NCI-H774 (cell line): ENCODE results near the gene MAP3K4.

Experiments used
- DNase-seq: peaks from one replicate; lab custom pipeline; 2025; lab: John Stamatoyannopoulos, UW

The MAP3K4 gene

GRCh38 chr6:161143663-161144430 is 152.3 kb downstream of the MAP3K4 start:
- no peak for DNase-seq

- no peak for DNase-seq
These were observed 158.6 kb downstream of the MAP3K4 start for GRCh38 chr6:161150136-161150535.

GRCh38 chr6:161150566-161150965 is 159.0 kb downstream of the MAP3K4 start:
- no peak for DNase-seq

DNA sequence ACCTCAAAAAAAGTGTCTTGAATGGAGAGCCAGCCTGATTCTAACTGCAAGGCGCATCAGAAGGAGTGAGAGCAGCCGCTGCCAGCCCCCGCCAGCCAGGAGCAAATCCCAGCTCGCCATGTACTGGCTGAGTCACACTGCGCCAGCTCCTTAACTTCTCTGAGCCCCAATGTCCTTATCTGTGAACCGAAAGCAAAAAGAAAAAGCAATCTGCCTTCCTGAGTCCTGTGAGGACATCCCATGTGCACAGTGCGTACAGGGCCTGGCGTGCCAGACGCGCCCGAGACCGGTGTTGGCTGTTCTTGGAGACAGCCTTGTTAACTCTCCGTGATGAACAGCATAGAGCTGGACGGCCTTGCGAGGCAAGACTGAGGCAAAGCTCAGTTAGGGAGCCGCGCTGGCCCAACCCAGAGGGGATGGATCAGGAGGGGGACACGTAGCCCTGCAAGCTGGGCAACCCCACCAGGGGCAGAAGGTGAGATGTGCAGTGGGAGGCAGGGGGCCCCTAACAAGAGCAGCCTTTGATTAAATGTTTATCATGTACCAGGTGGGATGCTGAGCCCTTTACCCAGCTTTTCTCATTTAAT is 159.6 kb downstream of the MAP3K4 start:
- DNase-seq: no peak

DNA sequence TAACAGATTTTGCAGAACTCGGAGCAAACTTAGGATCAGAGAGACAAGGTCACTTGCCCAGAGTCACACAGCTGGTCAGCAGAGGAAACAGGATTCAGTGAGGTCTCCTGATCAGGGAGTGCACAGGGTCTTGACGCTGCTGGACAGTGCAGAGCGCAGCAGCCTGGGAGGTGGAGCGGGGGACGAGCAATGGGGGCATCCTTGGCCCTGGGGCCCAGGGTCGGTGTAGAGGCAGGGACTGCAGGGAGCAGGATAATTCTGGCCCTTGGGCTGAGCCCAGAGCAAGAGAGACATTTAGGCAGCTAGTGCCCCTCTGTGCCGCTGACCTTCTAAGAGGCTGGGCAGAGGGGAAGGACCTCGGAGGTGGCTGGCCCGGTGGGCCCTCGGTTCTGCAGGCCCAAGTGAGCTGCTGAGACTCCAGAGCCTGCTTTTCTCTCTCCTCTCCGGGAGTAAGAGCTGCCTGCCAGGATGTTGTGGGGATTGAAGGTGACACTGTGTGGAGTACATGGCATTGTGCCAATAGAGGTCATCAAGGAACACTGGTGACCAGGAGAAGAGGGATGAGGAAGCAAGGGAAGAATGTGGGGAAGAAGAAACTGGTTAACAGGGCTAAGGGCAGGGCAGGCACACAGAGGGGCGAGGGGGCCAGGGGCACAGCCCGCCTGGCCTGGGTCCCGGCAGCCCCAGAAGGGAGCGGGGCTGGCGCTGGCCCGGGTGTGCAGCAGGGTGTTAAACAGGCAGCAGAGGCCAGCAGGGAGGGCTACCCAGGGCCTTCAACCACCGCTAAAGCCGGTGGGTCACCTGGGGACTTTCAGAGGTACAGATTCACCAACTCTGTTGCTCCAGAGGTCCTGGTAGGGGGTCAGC is 160.3 kb downstream of the MAP3K4 start:
- DNase-seq: no peak

- DNase-seq: no peak
These were observed 160.9 kb downstream of the MAP3K4 start for GRCh38 chr6:161152527-161152862.

GRCh38 chr6:161152907-161153662 is 161.5 kb downstream of the MAP3K4 start:
- no peak for DNase-seq

- no peak for DNase-seq
These were observed 162.2 kb downstream of the MAP3K4 start for GRCh38 chr6:161153725-161154124.

GRCh38 chr6:161154796-161155335 is 163.3 kb downstream of the MAP3K4 start:
- DNase-seq: no peak

GRCh38 chr6:161161121-161161520 is 169.6 kb downstream of the MAP3K4 start:
- DNase-seq: no peak

DNA sequence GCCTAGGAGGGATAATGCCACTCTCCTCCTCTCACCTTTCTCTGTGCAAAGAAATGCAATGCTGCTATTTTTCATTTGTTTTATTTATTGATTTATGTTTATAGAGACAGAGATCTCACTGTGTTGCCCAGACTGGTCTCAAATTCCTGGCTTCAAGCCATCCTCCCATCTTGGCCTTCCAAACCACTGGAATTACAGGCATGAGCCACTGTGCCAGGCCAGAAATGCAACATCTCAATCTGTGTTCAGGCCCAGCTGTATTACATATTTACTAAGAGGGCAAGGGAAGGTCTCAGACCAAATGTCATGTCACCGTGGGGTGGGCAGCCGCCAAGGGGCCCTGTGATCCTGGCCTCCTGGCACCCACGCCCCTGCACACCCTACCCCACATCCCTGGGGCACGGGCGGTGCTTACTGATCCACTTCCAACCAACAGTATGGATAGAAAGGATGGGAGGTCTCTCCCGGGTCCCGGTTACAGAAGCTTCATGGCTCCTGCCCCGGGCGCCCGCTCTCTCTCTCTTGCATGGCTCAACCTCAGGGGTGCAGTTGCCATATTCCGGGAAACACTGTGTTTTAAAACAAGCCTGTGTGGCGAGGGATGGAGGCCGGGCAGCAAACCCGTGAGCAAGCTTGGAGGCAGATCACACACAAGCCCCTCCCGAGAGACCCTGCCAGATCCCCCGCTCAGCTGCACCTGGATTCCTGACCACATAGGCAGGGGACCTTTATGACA is 170.5 kb downstream of the MAP3K4 start:
- DNase-seq: no peak

DNA sequence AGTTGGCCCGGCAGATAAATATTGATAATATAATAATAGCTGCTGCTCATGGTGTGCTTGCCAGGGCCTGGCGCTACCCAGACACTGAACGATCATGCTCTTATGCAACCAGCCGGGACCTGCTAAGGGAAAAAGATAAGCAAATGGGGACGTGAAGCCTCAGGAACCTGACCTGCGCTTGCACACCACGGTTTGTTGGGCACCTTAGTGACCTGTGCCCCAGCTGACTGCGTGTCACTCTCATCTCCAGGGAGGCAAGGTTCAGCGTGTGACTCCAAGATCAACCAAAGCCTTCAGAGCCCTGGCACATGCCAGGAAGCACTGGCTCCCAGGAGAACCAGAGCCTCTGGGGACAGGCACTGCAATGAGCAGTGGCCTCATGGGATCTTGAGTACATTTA is 171.2 kb downstream of the MAP3K4 start:
- no peak for DNase-seq

DNA sequence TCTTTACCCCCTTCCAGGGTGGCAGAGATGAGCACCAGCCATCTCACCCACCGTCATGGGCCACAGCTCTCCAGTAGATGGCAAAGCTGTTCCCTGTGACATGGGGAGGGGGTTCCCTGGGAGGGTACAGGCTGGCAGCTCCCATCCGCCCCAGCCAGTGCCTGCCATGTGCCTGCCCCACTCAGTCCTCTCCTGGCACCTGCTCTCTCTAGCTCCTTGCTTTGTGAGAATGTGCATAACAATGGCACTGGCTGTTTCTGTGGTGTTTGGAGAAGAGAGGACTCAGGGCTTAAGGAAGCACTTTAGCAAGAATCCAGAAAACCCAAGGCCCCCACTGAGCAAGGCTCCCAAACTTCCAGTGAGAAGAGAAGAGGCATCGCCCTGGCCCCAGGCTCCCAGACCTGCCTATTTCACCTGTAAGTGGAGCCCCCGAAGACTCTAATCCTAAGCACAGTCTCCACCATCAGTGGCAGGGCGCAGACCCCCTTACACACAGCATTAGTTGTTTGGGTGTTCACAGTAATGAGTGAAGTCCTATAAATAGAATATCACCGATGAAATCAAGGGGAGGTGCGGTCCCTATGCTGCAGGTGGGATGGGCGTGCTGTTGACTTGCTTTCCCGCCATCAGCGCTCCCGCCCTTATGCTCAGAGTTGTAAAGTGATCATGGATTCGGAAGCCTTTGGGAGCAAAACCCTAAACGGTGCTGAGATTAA is 172.1 kb downstream of the MAP3K4 start:
- DNase-seq: no peak

- no peak for DNase-seq
These were observed 172.6 kb downstream of the MAP3K4 start for GRCh38 chr6:161164182-161164625.

DNA sequence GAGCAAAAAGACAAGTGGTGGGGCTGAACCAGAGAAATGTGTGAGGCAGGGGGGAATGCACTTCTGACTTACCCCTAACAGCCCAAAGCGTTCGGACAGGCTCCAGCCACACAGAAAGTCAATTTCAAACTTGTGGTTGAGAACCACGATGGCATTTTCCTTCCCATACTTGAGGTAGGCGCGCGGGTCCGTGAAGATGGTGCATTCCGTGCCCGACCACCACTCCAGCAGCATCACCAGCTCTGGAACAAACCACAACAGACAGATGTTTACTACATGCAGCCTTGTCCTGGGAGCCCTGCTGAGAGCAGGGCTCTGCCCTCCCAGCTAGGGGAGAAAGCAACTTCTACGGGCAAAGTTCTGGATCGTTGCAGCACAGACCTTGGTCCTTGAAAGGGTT is 174.6 kb downstream of the MAP3K4 start:
- no peak for DNase-seq

DNA sequence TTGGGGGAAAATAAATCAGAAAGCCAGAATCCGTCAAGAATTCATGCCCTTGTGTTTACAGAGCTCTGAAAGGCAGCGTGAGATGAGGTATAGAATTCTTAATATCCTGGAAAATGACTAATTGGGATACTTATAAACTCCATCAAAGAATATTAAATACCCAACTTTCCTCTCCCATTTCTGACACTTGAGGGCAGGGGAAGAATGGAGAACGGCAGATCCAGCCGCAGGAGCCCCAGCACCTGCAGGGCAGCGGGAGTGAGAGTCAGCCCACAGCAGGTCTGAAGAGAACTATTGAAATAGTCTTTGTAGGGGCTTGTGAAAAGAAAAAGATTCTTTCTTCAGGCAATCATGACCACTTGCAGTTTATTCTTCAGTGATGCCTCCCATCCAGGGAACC is 175.1 kb downstream of the MAP3K4 start:
- DNase-seq: no peak
